Testis (tissue), 2 donors: Measurements from ENCODE around the gene ASXL1.

Experiments used
- POLR2A ChIP-seq: fragments of 450-650 bp; IDR thresholded peaks from one replicate; pipeline ENCODE4 v1.6.1; 2017; ENCODE audit warnings: antibody characterized with exemption, mild to moderate bottlenecking, moderate library complexity
- TF ChIP-seq, protein P1 (sequence below), 3 experiments: fragments of 450-650 bp in 2 of 3; fragments of 200-600 bp in 1 of 3; sonication (generic) in 1 of 3; IDR thresholded peaks; one replicate each; pipeline ENCODE4 v1.5.1; 2016 to 2019; ENCODE audit warnings: antibody characterized with exemption in 3 of 3, mild to moderate bottlenecking in 2 of 3, moderate library complexity in 1 of 3

DNA sequence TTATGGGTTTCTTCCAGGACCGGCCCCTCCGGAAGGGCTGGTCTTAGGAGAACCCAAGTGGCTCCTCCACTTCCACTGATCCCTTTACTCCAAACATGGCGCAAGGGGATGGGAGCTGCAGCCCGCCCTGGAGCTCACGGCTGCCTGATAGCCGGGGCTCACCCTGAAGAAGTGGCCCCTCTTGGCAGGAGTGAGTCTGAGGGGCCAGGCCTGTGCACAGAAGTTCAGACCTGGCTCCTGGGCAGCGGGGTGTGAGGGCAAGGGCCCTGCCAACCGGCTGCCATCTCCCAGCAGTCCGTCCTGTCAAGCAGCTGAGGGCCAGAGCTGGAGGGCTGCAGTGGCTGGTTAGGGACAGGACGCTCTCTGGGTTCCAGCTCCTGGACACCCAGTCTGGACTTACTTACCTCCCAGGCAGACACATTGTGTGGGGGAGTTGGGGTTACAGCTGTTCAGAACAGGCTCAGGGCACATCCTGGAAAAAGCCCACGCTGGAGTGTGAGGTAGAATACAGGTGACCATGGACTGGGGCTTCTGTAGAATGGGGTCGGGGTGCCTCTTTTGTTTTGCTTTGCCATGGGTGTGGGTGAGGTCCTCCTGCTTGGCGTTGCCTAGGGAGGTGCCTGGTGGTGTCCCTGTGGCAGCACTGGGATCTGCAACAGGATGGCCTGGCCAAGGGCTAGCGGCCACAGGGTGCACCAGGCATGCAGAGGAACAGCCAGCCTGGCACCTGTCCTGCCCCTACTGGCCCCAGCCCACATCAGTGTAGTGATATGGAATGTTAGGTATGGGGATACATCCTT lies 88.4 kb downstream of the ASXL1 start:
- TF ChIP-seq, protein P1, sequence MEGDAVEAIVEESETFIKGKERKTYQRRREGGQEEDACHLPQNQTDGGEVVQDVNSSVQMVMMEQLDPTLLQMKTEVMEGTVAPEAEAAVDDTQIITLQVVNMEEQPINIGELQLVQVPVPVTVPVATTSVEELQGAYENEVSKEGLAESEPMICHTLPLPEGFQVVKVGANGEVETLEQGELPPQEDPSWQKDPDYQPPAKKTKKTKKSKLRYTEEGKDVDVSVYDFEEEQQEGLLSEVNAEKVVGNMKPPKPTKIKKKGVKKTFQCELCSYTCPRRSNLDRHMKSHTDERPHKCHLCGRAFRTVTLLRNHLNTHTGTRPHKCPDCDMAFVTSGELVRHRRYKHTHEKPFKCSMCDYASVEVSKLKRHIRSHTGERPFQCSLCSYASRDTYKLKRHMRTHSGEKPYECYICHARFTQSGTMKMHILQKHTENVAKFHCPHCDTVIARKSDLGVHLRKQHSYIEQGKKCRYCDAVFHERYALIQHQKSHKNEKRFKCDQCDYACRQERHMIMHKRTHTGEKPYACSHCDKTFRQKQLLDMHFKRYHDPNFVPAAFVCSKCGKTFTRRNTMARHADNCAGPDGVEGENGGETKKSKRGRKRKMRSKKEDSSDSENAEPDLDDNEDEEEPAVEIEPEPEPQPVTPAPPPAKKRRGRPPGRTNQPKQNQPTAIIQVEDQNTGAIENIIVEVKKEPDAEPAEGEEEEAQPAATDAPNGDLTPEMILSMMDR (IDR thresholded peaks at IDR 0.05) = no peak
- no peak for TF ChIP-seq POLR2A
